ENCODE data around the gene CCNG2.

- TF ChIP-seq, protein P1, sequence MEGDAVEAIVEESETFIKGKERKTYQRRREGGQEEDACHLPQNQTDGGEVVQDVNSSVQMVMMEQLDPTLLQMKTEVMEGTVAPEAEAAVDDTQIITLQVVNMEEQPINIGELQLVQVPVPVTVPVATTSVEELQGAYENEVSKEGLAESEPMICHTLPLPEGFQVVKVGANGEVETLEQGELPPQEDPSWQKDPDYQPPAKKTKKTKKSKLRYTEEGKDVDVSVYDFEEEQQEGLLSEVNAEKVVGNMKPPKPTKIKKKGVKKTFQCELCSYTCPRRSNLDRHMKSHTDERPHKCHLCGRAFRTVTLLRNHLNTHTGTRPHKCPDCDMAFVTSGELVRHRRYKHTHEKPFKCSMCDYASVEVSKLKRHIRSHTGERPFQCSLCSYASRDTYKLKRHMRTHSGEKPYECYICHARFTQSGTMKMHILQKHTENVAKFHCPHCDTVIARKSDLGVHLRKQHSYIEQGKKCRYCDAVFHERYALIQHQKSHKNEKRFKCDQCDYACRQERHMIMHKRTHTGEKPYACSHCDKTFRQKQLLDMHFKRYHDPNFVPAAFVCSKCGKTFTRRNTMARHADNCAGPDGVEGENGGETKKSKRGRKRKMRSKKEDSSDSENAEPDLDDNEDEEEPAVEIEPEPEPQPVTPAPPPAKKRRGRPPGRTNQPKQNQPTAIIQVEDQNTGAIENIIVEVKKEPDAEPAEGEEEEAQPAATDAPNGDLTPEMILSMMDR (IDR thresholded peaks at IDR 0.05): no peak
- TF ChIP-seq POLR2A (IDR thresholded peaks at IDR 0.05): no peak
These were observed 29.8 kb upstream of the CCNG2 start for GRCh38 chr4:77127215-77127614.
